ENCODE measurements around the gene YY1.

DNA sequence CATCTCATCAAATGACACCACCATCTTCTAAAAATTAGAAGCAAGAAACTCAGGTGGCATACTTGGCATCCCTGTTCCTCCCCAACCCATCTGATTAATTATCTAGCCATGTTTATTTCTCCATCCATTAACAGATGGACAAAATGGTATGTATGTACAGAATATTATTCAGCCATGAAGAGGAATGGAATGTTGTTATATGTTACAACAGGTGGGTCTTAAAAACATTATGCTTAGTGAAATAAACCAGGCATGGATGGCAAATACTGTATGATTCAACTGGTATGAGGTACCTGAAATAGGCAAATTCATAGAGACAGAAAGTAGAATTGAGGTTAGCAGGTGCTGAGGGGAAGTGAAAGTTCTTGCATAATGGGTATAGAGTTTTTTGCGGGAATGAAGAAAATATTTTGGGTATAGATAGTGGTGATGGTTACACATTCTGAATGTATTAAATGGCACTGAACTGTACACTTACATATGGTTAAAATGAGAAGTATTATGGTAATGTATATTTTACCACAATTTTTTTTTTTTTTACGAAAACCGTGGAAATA lies 17.5 kb downstream of the YY1 start:
- TF ChIP-seq EZH2 (IDR thresholded peaks at IDR 0.05; ENCODE audit: insufficient read depth, poor library complexity, severe bottlenecking) (no peak), EZH2phosphoT487 (IDR thresholded peaks at IDR 0.05; ENCODE audit: insufficient read depth, low read depth) (no peak)

All from GM23248 (cell line).